Breast epithelium (tissue), 3 donors: Measurements from ENCODE around the gene PPP1R1A.

Experiments
- POLR2A ChIP-seq: fragments of 450-650 bp; IDR thresholded peaks from one replicate; pipeline ENCODE4 v1.6.1; 2016; ENCODE audit warnings: antibody characterized with exemption, mild to moderate bottlenecking, moderate library complexity
- POLR2AphosphoS5 ChIP-seq, 3 donors: sonication (generic); formaldehyde crosslinking; IDR thresholded peaks; one replicate each; pipeline ENCODE4 v1.6.1; 2017; ENCODE audit warnings: antibody characterized with exemption in 3 of 3
- TF ChIP-seq, protein P1 (sequence below), 3 donors: fragments of 450-650 bp; IDR thresholded peaks; one replicate each; pipeline ENCODE4 v1.5.1; 2016 to 2017; ENCODE audit warnings: antibody characterized with exemption in 3 of 3, mild to moderate bottlenecking in 3 of 3, moderate library complexity in 3 of 3

DNA sequence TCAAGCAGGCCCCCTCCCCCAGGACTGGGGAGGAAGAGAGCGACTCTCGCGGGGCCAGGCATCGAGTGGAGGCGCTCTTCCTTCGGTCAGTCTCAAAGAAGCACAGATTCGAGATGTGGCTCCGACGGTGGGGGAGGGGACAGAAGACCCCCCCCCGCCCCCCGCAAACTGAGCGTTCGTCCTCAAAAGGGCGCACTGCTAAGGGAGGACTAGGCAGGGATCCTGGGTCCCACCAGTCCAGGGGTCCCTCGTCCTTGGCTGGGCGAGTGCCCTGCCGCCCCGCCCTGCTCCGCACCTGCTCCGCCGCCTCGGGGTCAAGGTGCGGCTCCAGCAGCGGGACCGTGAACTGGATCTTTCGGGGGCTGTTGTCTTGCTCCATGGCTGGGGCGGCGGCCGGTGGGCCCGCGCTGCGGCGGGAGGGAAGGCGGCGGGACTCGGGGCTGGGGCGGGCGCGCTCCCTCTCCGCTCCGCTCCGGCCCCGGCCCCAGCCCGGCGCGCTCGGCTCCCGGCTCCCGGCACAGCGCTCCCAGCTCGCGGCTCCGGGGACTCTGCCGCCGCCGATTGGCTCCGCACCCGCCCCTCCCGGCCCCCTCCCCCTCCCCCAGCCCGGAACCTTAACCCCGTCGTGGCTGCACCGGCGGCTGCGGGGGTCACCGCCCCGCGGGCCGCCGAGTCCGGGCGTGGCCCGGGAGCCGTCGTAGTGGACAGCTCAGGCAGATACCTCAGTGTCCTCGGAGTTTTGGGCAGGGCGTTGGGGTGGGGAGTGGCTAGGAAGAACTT lies at the start of gene PPP1R1A:
- TF ChIP-seq, protein P1, sequence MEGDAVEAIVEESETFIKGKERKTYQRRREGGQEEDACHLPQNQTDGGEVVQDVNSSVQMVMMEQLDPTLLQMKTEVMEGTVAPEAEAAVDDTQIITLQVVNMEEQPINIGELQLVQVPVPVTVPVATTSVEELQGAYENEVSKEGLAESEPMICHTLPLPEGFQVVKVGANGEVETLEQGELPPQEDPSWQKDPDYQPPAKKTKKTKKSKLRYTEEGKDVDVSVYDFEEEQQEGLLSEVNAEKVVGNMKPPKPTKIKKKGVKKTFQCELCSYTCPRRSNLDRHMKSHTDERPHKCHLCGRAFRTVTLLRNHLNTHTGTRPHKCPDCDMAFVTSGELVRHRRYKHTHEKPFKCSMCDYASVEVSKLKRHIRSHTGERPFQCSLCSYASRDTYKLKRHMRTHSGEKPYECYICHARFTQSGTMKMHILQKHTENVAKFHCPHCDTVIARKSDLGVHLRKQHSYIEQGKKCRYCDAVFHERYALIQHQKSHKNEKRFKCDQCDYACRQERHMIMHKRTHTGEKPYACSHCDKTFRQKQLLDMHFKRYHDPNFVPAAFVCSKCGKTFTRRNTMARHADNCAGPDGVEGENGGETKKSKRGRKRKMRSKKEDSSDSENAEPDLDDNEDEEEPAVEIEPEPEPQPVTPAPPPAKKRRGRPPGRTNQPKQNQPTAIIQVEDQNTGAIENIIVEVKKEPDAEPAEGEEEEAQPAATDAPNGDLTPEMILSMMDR (IDR thresholded peaks at IDR 0.05) = no peak
- TF ChIP-seq POLR2A = no peak
- no peak for TF ChIP-seq POLR2AphosphoS5 (IDR thresholded peaks at IDR 0.05)
